Measurements from ENCODE around the gene BICDL1. TPM values are rescaled to one million over a fixed set of nuclear protein-coding genes. Genes with fewer than 3 reads are reported as not detected.

Gene BICDL1
- total and polyA plus RNA-seq, 2 of the 4 experiments (the other 2 are of a cell fraction): not detected

- Histone ChIP-seq H3K18ac (ENCODE audit: low read depth, low read length) (no peak overlapping the region), H3K56ac (ENCODE audit: extremely low read depth, insufficient read depth, low read length) (no peak overlapping the region), H3K4ac (ENCODE audit: low read depth, low read length) (no peak overlapping the region), H3K27me3 (ENCODE audit: control insufficient read depth, insufficient read depth, low read length) (0 out of 2 replicates have a peak, but pooled peaks cover 1% of the 10 kb centered on the region), H2AK5ac (ENCODE audit: low read depth, low read length) (no peak overlapping the region), H2BK120ac (ENCODE audit: low read depth, low read length) (no peak overlapping the region), H3K23ac (ENCODE audit: low read depth, low read length) (no peak overlapping the region), H4K91ac (ENCODE audit: insufficient read depth, low read depth, low read length) (no peak overlapping the region), H3K9me3 (ENCODE audit: control insufficient read depth, insufficient read depth, low read length) (no peaks in the 10 kb centered on the region), H3K9ac (ENCODE audit: low read depth, low read length) (no peak overlapping the region), H2BK20ac (ENCODE audit: low read depth, low read length) (no peak overlapping the region), H4K20me1 (ENCODE audit: insufficient read depth, low read length) (no peaks in the 10 kb centered on the region), H3K27ac (ENCODE audit: insufficient read depth, low read length) (no peak overlapping the region), H2BK5ac (ENCODE audit: low read depth, low read length, poor library complexity, severe bottlenecking) (no peak overlapping the region), H3K79me1 (ENCODE audit: low read depth in 1 of 2, low read length in 2 of 2) (no peaks in the 10 kb centered on the region), H3K4me1 (ENCODE audit: control insufficient read depth, insufficient read depth, low read length) (no peaks in the 10 kb centered on the region), H2AFZ (replicated peaks; ENCODE audit: low read length, poor library complexity) (no peak overlapping the region), H3K9me1 (ENCODE audit: insufficient read depth, low read length) (no peaks in the 10 kb centered on the region), H2AK9ac (replicated peaks; ENCODE audit: low read depth, low read length, poor library complexity) (no peak overlapping the region), H2BK15ac (ENCODE audit: low read depth, low read length) (no peak overlapping the region), H4K5ac (ENCODE audit: low read depth, low read length) (no peak overlapping the region), H3K36me3 (ENCODE audit: control insufficient read depth, insufficient read depth, low read length) (no peaks in the 10 kb centered on the region), H3K4me2 (ENCODE audit: low read depth, low read length) (no peak overlapping the region), H3K14ac (replicated peaks; ENCODE audit: low read depth, low read length) (no peak overlapping the region), H4K8ac (ENCODE audit: low read depth in 2 of 2, low read length in 2 of 2) (no peak overlapping the region), H3K4me3 (ENCODE audit: insufficient read depth, low read depth, low read length) (no peak overlapping the region)
- intact Hi-C loops (cut with micrococcal nuclease) (no loop called here), dilution Hi-C loops (cut with HindIII; ENCODE audit: low sequenced_read_pairs, unreplicated experiment) (no loop called here), in situ Hi-C loops (cut with MboI; ENCODE audit: low sequenced_read_pairs) (no loop called here)
- TF ChIP-seq RCOR1 (IDR thresholded peaks at IDR 0.05; ENCODE audit: insufficient replicate concordance, low read length) (no peak), MAZ (IDR thresholded peaks at IDR 0.05; ENCODE audit: borderline replicate concordance, low read depth, low read length) (no peak), RAD21 (IDR thresholded peaks at IDR 0.05; ENCODE audit: low read length) (no peak), CHD1 (IDR thresholded peaks at IDR 0.05; ENCODE audit: low read depth, low read length) (no peak), BHLHE40 (IDR thresholded peaks at IDR 0.05; ENCODE audit: low read depth, low read length) (no peak), NFE2L2 (IDR thresholded peaks at IDR 0.05; ENCODE audit: low read depth, low read length) (no peak), POLR2A (IDR thresholded peaks at IDR 0.05; ENCODE audit: low read depth, low read length) (no peak), CEBPB (IDR thresholded peaks at IDR 0.05; ENCODE audit: low read depth, low read length) (no peak)
- DNase-seq (no peak), ATAC-seq (ENCODE audit: low read depth) (no peak)
- ChIA-PET CTCF (no interaction called here), POLR2A (ENCODE audit: unreplicated experiment) (no interaction called here)
- no TSS peak for BruUV-seq (replicated peaks)
- 89% methylated on average over 4 of the region's 7 CpGs; no CpG with 5 or more reads in 1 of the 2 experiments for WGBS, 2 experiments (ENCODE audit: extremely low coverage in 2 of 2, insufficient read length in 1 of 2)
Measured at GRCh38 chr12:119942386-119942785, 46.6 kb upstream of the BICDL1 start.

Data from IMR-90 (cell line).